SU-DHL-6 (cell line): ENCODE measurements around the gene HAP1.
"Not testable (repeated sequence)": the region's sequence is repeated elsewhere in the genome, so short reads cannot be mapped to it uniquely, and the experiment has no call there.

Experiments used
- CTCF ChIP-seq: fragments of 200-600 bp; sonication (generic); IDR thresholded peaks from one replicate; pipeline ENCODE4 v1.5.1; 2017; ENCODE audit warnings: antibody characterized with exemption, mild to moderate bottlenecking, low read length, moderate library complexity; ENCODE audit not compliant: insufficient read depth, poor library complexity, severe bottlenecking
- EZH2phosphoT487 ChIP-seq: fragments of 200-600 bp; sonication (generic), shearing (Covaris generic); conservative IDR thresholded peaks from 2 replicates; pipeline ENCODE4 v1.6.1; 2018; ENCODE audit warnings: mild to moderate bottlenecking, antibody characterized with exemption, low read length, moderate library complexity, mixed read lengths

- not testable (repeated sequence) for TF ChIP-seq CTCF, EZH2phosphoT487
Measured at GRCh38 chr17:41776262-41776900, 41.9 kb upstream of the HAP1 start.
